CD4-positive, alpha-beta T cell (primary cell): ENCODE measurements around the gene COQ10A. TPM values are rescaled to one million over a fixed set of nuclear protein-coding genes. Genes with fewer than 3 reads are reported as not detected.
A peak's percentile ranks its signal among the peaks of the same experiment; 100 is the strongest.

Experiments
- ATAC-seq: fragments of 200-7000 bp; cut with Tn5 transposase; one replicate; pipeline ENCODE4 v1.10.0; 2022; ENCODE audit warnings: mild to moderate bottlenecking; ENCODE audit not compliant: poor library complexity
- CTCF ChIA-PET: fragments of 350-600 bp; sonication (Branson Sonifier 250); formaldehyde crosslinking; loops from one replicate; lab custom pipeline; 2021; ENCODE audit warnings: antibody characterized with exemption, inconsistent platforms; lab: Charles Lee
- POLR2A ChIA-PET: fragments of 350-600 bp; sonication (Branson Sonifier 250); formaldehyde crosslinking; loops from one replicate; lab custom pipeline; 2021; ENCODE audit warnings: antibody characterized with exemption, inconsistent platforms; lab: Charles Lee
- DNase-seq, 14 experiments: peaks; one replicate each; pipeline ENCODE4 v3.0.0-alpha.2; 2013 to 2020; ENCODE audit warnings: mixed read lengths in 2 of 14
- H3K27ac ChIP-seq, 2 donors: one replicate each; pipeline versions ENCODE4 v1.5.1 to v1.7.0; 2013; ENCODE audit warnings: low read length in 2 of 2, low read depth in 1 of 2, mild to moderate bottlenecking in 1 of 2
- H3K27me3 ChIP-seq, 2 experiments: 1 replicate in 1 of 2; 2 replicates in 1 of 2; pipeline versions ENCODE4 v1.6.1 to v1.7.0; 2013; ENCODE audit warnings: low read length in 2 of 2, control low read depth in 1 of 2, mild to moderate bottlenecking in 1 of 2, moderate library complexity in 1 of 2; ENCODE audit not compliant: insufficient read depth in 2 of 2, control insufficient read depth in 1 of 2
- H3K36me3 ChIP-seq: one replicate; pipeline ENCODE4 v1.6.1; 2013; ENCODE audit warnings: low read length, control low read depth; ENCODE audit not compliant: insufficient read depth
- H3K4me1 ChIP-seq: one replicate; pipeline ENCODE4 v1.6.1; 2013; ENCODE audit warnings: low read length, control low read depth; ENCODE audit not compliant: insufficient read depth
- H3K4me3 ChIP-seq: one replicate; pipeline ENCODE4 v1.5.1; 2013; ENCODE audit warnings: mild to moderate bottlenecking, low read length, moderate library complexity
- H3K9me3 ChIP-seq, 2 experiments: 1 replicate in 1 of 2; 2 replicates in 1 of 2; pipeline versions ENCODE4 v1.6.1 to v1.7.0; 2013; ENCODE audit warnings: low read length in 2 of 2, mild to moderate bottlenecking in 2 of 2, control low read depth in 1 of 2, moderate library complexity in 1 of 2; ENCODE audit not compliant: control insufficient read depth in 1 of 2, insufficient read depth in 1 of 2
- H3K27ac Mint-ChIP-seq: one replicate; pipeline ENCODE4 v1.8.0; 2020; ENCODE audit warnings: mixed read lengths
- H3K27me3 Mint-ChIP-seq: one replicate; pipeline ENCODE4 v1.8.0; 2021; ENCODE audit warnings: mixed read lengths
- H3K36me3 Mint-ChIP-seq: one replicate; pipeline ENCODE4 v1.8.0; 2021; ENCODE audit warnings: low read depth, mixed read lengths
- H3K4me1 Mint-ChIP-seq: one replicate; pipeline ENCODE4 v1.8.0; 2021; ENCODE audit warnings: low read depth, mixed read lengths
- H3K4me3 Mint-ChIP-seq: one replicate; pipeline ENCODE4 v1.8.0; 2020; ENCODE audit warnings: mild to moderate bottlenecking, mixed read lengths
- H3K9me3 Mint-ChIP-seq: one replicate; pipeline ENCODE4 v1.8.0; 2020; ENCODE audit warnings: mixed read lengths
- CTCF ChIP-seq: fragments of 200-600 bp; IDR thresholded peaks from one replicate; pipeline ENCODE4 v1.8.0; 2022; ENCODE audit warnings: antibody characterized with exemption, mild to moderate bottlenecking
- intact Hi-C, 2 experiments: fragments of 100-400 bp; cut with DNase I in 1 of 2; cut with micrococcal nuclease in 1 of 2; formaldehyde crosslinking; loops; one replicate each; pipeline versions ENCODE4 v1.15.1 to v1.9.0; 2023 to 2025; cut with DNase I, micrococcal nuclease
- total RNA-seq, 174 experiments: library from RNA in 2 of 174; stranded (reverse) in 2 of 174; gene quantifications; one replicate each; pipeline ENCODE4 v1.2.3 and lab custom pipeline; 2021 to 2026

COQ10A gene
- total RNA-seq, 2 experiments from 2014 or later = 27.6 to 29.2 TPM

DNA sequence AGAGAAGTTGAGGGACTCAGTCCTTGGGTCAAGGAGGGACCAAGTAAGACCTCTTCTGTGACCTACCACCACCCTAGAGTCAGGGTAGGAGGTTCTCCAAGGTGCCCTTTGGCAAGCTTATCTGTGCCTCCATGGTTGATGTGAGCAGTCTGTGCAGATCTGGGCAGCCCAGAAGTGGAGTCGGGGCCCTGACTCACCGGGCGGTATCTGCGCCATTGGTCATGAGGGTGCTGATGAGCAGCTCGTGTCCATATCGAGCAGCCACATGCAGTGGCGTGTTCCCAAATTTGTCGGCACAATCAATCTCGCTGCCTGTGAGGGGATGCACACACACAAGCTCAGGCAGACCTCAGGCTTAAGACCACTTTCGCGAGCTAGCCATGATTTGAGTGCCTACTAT, 13.7 kb upstream of the COQ10A start:
- H3K4me1 ChIP-seq = peaks cover 18% of the 10 kb centered on the region
- no peak for DNase-seq
- CTCF ChIA-PET = no interaction called here
- H3K9me3 ChIP-seq = no peaks in the 10 kb centered on the region
- no peaks in the 10 kb centered on the region for H3K27me3 ChIP-seq
- Mint-ChIP-seq H3K27ac (no peak overlapping the region), H3K4me1 (peaks cover 12% of the 10 kb centered on the region), H3K27me3 (no peaks in the 10 kb centered on the region), H3K36me3 (peaks cover 65% of the 10 kb centered on the region), H3K9me3 (no peaks in the 10 kb centered on the region), H3K4me3 (no peak overlapping the region)
- intact Hi-C loops = no loop called here
- no peak overlapping the region for H3K27ac ChIP-seq
- POLR2A ChIA-PET = no interaction called here
- no peak for TF ChIP-seq CTCF
- no peak overlapping the region for H3K4me3 ChIP-seq
- ATAC-seq = no peak
- peaks cover 85% of the 10 kb centered on the region for H3K36me3 ChIP-seq

DNA sequence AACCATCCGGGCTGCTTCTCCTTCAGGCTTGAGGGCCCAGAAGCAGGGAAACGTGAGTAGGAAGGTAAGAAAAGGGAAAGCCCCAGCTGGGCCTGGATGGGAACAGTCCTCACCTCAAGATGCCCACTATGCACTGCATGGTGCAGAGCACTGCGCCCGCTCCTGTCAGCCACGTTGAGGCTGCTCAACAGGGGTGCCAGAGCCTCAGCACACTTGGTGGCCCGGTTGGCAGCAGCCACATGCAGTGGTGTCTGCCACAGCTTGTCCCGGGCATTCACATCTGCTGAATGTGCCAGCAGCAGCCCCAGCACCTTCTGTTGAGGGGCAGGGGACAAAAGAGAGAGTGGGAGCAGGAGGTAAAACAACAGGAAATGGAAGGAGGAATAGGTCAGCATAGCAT, 11.1 kb upstream of the COQ10A start:
- peaks cover 61% of the 10 kb centered on the region for H3K36me3 ChIP-seq
- POLR2A ChIA-PET = interaction anchor here (1.5 to 1.6 kb wide), 2 partner anchors 10 to 152 kb away, joined by 3 to 5 read pairs; partner anchors contain the start of gene PA2G4

GRCh38 chr12:56256326-56256960, 10.3 kb upstream of the COQ10A start:
- TF ChIP-seq CTCF = no peak
- no peaks in the 10 kb centered on the region for H3K27me3 ChIP-seq
- peaks cover 27% of the 10 kb centered on the region for H3K4me1 ChIP-seq
- ATAC-seq (no peak), DNase-seq (no peak)
- Mint-ChIP-seq H3K36me3 (peaks cover 49% of the 10 kb centered on the region), H3K9me3 (no peaks in the 10 kb centered on the region), H3K27me3 (no peaks in the 10 kb centered on the region), H3K27ac (peak overlapping the region; percentile 39), H3K4me3 (peak overlapping the region; percentile 87), H3K4me1 (peaks cover 20% of the 10 kb centered on the region)
- intact Hi-C loops = loop anchor here (2.0 to 5.0 kb wide), 4 partner anchors 32 to 214 kb away; partner anchors contain the start of genes NABP2 (in 2 of the 2), RNF41 (in 1 of the 2) and RPS26 (in 1 of the 2)
- no peak overlapping the region for H3K4me3 ChIP-seq
- no peak overlapping the region for H3K27ac ChIP-seq
- ChIA-PET POLR2A (interaction anchor here (0.6 to 2.7 kb wide), 4 partner anchors 10 to 384 kb away, joined by 3 to 19 read pairs (median 4); partner anchors contain the start of genes PA2G4 and RNF41), CTCF (no interaction called here)
- H3K9me3 ChIP-seq = no peaks in the 10 kb centered on the region
- peaks cover 55% of the 10 kb centered on the region for H3K36me3 ChIP-seq

More for the DNA sequence above, 11.1 kb upstream of the COQ10A start:
- Mint-ChIP-seq H3K9me3 (no peaks in the 10 kb centered on the region), H3K27ac (no peak overlapping the region), H3K27me3 (no peaks in the 10 kb centered on the region), H3K36me3 (peaks cover 53% of the 10 kb centered on the region), H3K4me3 (peak overlapping the region; percentile 40), H3K4me1 (peaks cover 20% of the 10 kb centered on the region)
- intact Hi-C loops = loop anchor here (2.0 to 5.0 kb wide), 4 partner anchors 31 to 213 kb away; partner anchors contain the start of genes NABP2 (in 2 of the 2), RNF41 (in 1 of the 2) and RPS26 (in 1 of the 2)
- Histone ChIP-seq H3K4me3 (no peak overlapping the region), H3K27me3 (no peaks in the 10 kb centered on the region), H3K9me3 (no peaks in the 10 kb centered on the region), H3K27ac (no peak overlapping the region), H3K4me1 (peaks cover 27% of the 10 kb centered on the region)
- CTCF ChIA-PET = no interaction called here
- ATAC-seq (no peak), DNase-seq (no peak)
- no peak for TF ChIP-seq CTCF
